OCI-LY7 (cell line): Measurements from ENCODE around the gene FAM174C.

Experiments used
- EZH2phosphoT487 ChIP-seq: fragments of 200-600 bp; sonication (generic); IDR thresholded peaks from 2 replicates; pipeline ENCODE4 v1.6.1; 2018; ENCODE audit warnings: low read depth, borderline replicate concordance, mild to moderate bottlenecking, mixed run types, antibody characterized with exemption, low read length, moderate library complexity, mixed read lengths
- TF ChIP-seq, protein P1 (sequence below): fragments of 200-600 bp; sonication (generic); conservative IDR thresholded peaks from 2 replicates; pipeline ENCODE4 v1.5.1; 2014; ENCODE audit warnings: mild to moderate bottlenecking, antibody characterized with exemption, low read length, moderate library complexity, mixed read lengths

DNA sequence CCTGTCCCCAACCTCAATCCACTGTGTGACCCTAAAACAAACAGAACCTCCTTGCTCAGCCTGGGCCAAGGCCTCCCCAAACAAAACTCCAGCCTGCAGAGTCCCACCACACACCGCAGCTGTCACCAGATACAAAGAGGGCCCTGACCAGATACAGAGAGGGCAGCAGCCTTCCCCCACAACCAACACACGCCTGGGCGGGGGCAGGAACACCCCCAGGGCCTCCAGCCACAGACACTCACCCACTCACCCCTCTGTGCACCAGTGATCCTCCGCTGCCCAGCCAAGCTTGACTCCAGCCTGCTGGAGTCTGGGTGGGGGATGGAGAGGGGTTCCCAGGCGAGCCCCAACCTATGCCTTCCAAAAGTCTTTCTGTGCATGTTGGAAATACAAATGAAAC, 12.1 kb upstream of the FAM174C start:
- TF ChIP-seq, protein P1, sequence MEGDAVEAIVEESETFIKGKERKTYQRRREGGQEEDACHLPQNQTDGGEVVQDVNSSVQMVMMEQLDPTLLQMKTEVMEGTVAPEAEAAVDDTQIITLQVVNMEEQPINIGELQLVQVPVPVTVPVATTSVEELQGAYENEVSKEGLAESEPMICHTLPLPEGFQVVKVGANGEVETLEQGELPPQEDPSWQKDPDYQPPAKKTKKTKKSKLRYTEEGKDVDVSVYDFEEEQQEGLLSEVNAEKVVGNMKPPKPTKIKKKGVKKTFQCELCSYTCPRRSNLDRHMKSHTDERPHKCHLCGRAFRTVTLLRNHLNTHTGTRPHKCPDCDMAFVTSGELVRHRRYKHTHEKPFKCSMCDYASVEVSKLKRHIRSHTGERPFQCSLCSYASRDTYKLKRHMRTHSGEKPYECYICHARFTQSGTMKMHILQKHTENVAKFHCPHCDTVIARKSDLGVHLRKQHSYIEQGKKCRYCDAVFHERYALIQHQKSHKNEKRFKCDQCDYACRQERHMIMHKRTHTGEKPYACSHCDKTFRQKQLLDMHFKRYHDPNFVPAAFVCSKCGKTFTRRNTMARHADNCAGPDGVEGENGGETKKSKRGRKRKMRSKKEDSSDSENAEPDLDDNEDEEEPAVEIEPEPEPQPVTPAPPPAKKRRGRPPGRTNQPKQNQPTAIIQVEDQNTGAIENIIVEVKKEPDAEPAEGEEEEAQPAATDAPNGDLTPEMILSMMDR, result no peak
- no peak for TF ChIP-seq EZH2phosphoT487
